AG10803 (cell line): ENCODE data around the gene DLG4.

ENCODE experiments used
- DNase-seq: peaks from one replicate; pipeline ENCODE4 v3.0.0; 2010; ENCODE audit warnings: low read depth
- H3K4me3 ChIP-seq: 2 replicates; pipeline ENCODE4 v1.5.1; 2011; ENCODE audit warnings: mild to moderate bottlenecking, low read length, control low read depth
- TF ChIP-seq, protein P1 (sequence below): conservative IDR thresholded peaks from 2 replicates; pipeline ENCODE4 v1.5.1; 2011; ENCODE audit warnings: mild to moderate bottlenecking, low read length, control low read depth, inconsistent platforms

DLG4 gene

GRCh38 chr17:7217113-7217987 lies 2.3 kb downstream of the DLG4 start:
- TF ChIP-seq, protein P1, sequence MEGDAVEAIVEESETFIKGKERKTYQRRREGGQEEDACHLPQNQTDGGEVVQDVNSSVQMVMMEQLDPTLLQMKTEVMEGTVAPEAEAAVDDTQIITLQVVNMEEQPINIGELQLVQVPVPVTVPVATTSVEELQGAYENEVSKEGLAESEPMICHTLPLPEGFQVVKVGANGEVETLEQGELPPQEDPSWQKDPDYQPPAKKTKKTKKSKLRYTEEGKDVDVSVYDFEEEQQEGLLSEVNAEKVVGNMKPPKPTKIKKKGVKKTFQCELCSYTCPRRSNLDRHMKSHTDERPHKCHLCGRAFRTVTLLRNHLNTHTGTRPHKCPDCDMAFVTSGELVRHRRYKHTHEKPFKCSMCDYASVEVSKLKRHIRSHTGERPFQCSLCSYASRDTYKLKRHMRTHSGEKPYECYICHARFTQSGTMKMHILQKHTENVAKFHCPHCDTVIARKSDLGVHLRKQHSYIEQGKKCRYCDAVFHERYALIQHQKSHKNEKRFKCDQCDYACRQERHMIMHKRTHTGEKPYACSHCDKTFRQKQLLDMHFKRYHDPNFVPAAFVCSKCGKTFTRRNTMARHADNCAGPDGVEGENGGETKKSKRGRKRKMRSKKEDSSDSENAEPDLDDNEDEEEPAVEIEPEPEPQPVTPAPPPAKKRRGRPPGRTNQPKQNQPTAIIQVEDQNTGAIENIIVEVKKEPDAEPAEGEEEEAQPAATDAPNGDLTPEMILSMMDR, result no peak
- peak overlapping the region; percentile 72 for H3K4me3 ChIP-seq
- DNase-seq, result peak; percentile 75

GRCh38 chr17:7216242-7217112 lies 3.2 kb downstream of the DLG4 start:
- TF ChIP-seq, protein P1, result no peak
- peak overlapping the region; percentile 72 for H3K4me3 ChIP-seq
- no peak for DNase-seq

DNA sequence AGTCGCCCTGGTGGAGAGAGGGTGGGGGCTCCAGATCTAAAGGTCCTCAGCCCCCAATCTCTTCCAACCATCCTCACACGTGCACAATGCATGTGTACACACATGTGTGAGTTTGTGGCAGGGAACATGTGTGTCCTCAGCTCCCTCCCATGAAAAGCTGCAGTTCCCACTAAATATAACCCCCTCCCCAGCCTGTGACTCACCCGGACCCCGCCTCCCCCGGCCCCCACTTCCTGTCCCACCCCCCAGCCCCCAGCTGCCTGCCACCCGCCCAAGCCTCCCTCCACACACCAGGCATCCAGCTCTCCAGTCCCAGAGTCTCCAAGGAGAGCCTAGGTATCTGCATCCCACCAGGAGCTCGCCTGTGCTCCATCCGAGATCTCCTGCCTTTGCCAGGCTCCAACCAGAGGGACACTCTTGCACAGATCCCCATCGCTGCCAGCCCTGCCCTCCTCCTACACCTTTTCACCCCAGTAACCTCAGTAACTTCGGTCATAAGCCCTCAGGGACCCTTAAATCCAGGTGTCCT lies 3.9 kb downstream of the DLG4 start:
- peak overlapping the region; percentile 72 for H3K4me3 ChIP-seq
- TF ChIP-seq, protein P1, result no peak
- no peak for DNase-seq

DNA sequence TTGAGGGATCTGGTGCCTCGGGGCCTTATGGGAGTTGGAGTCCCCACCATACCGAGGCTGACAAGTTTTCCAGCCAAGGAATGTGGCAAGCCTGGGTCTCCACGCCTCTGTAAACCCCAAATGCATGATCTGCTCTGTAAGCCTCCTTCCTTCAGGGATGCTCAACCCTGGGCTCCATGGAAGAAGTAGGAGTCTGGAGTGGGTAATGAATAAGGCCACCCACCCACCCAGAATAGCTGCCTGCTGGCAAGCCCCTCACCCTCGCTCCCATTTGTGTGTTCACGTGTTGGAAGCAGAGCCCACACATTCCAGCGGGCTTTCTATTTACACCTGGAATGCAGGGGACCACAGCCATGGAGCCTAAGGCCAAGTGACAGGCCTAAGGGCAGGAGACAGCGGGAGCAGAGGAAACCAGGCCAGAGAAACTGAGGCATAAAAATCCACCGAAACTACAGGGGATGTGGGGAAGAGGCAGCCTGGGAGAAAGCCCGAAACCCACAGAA lies 4.4 kb downstream of the DLG4 start:
- peak overlapping the region; percentile 68 for H3K4me3 ChIP-seq
- no peak for DNase-seq
- TF ChIP-seq, protein P1, result no peak

GRCh38 chr17:7214300-7215135 lies 5.1 kb downstream of the DLG4 start:
- TF ChIP-seq, protein P1, result peak; percentile 69
- DNase-seq, result peak; percentile 95
- H3K4me3 ChIP-seq, result peak overlapping the region; percentile 68

- DNase-seq, result peak; percentile 71
- peak overlapping the region; percentile 68 for H3K4me3 ChIP-seq
- TF ChIP-seq, protein P1, result peak; percentile 37
Observed at GRCh38 chr17:7213895-7214299, 5.7 kb downstream of the DLG4 start.
